Measurements from ENCODE around the gene TOM1L1.

The TOM1L1 gene

DNA sequence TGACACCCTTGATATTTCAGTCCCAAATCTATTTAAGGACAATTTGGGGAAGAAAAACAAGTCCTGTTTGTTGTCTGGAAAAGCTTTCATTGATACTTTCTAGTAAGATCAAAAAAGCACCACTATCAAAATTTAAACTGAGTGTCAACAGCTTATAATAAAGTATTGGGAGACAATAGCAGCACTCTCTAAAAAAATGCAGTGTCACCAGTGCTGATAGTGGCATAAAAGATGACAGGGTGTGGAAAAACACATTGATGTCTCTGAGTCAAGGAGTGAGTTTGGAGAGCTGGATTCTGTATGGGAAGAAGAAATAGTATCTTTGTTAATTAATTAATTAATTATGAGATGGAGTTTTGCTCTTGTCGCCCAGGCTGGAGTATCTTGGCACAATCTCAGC lies 8.3 kb upstream of the TOM1L1 start:
- H3K27me3 ChIP-seq (ENCODE audit: control insufficient read depth, insufficient read depth, low read length) = no peaks in the 10 kb centered on the region
- H3K4me1 ChIP-seq (ENCODE audit: control insufficient read depth, insufficient read depth, low read length) = peaks cover 2% of the 10 kb centered on the region; the same call in 1 of the 2 replicates
- no peak for DNase-seq (ENCODE audit: low read depth, low spot score)
- H3K27ac ChIP-seq (ENCODE audit: low read length) = no peak overlapping the region
- no peaks in the 10 kb centered on the region for H3K36me3 ChIP-seq (ENCODE audit: control insufficient read depth, insufficient read depth, low read length)
- H3K9me3 ChIP-seq (ENCODE audit: control insufficient read depth, insufficient read depth, low read length) = no peaks in the 10 kb centered on the region
- no CpG with 5 or more reads among the region's 1 CpG for WGBS (ENCODE audit: insufficient coverage, insufficient read length)
- H3K4me3 ChIP-seq (ENCODE audit: low read length) = no peak overlapping the region

DNA sequence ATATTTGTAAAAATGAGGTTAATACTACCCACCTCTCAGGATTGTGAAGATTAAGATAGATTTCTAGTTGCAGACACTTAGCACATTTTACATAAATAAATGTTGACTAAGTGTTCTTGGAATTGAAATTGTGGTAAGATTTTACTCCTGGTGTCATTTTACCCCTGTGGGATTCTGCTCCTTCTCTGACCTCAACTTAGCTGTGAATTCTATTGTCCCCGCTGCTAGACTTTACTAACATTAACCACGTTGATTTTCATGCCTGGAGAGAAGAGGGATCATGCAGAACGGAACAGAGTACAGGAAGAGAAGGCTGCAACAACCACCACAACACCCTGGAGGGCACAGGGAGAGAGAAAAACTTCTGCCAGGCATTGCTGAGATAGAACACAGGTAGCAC lies 2.1 kb upstream of the TOM1L1 start:
- Histone ChIP-seq H3K9me3 (ENCODE audit: control insufficient read depth, insufficient read depth, low read length) (no peaks in the 10 kb centered on the region), H3K4me3 (ENCODE audit: low read length) (no peak overlapping the region), H3K27ac (ENCODE audit: low read length) (no peak overlapping the region), H3K27me3 (ENCODE audit: control insufficient read depth, insufficient read depth, low read length) (no peaks in the 10 kb centered on the region), H3K4me1 (ENCODE audit: control insufficient read depth, insufficient read depth, low read length) (no peaks in the 10 kb centered on the region; the same call in 1 of the 2 replicates), H3K36me3 (ENCODE audit: control insufficient read depth, insufficient read depth, low read length) (0 out of 2 replicates have a peak, but pooled peaks cover 2% of the 10 kb centered on the region)
- no CpG with 5 or more reads among the region's 3 CpGs for WGBS (ENCODE audit: insufficient coverage, insufficient read length)
- no peak for DNase-seq (ENCODE audit: low read depth, low spot score)

DNA sequence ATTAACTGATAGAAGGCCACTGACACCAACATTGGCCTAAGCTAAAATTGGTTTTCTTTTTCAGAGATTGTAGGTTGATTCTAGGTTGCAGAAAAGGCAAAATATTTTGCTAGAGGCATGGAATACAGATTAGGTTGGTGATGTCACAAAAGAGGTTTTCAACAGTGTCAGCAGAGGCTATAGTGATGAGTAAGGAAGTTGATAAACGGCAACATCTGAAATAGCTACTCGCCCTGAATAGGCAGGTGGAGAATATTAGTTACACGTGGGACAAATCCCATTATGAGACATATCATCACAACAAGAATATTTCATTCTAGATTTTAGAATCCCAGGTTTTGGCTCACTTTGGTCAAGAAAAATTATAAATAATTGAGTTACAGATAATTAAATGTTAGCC lies 1.5 kb upstream of the TOM1L1 start:
- H3K27ac ChIP-seq (ENCODE audit: low read length) = no peak overlapping the region
- no peaks in the 10 kb centered on the region for H3K9me3 ChIP-seq (ENCODE audit: control insufficient read depth, insufficient read depth, low read length)
- no peaks in the 10 kb centered on the region for H3K27me3 ChIP-seq (ENCODE audit: control insufficient read depth, insufficient read depth, low read length)
- no peak overlapping the region for H3K4me3 ChIP-seq (ENCODE audit: low read length)
- no CpG with 5 or more reads among the region's 3 CpGs for WGBS (ENCODE audit: insufficient coverage, insufficient read length)
- no peaks in the 10 kb centered on the region; the same call in 1 of the 2 replicates for H3K4me1 ChIP-seq (ENCODE audit: control insufficient read depth, insufficient read depth, low read length)
- 0 out of 2 replicates have a peak, but pooled peaks cover 2% of the 10 kb centered on the region for H3K36me3 ChIP-seq (ENCODE audit: control insufficient read depth, insufficient read depth, low read length)
- no peak for DNase-seq (ENCODE audit: low read depth, low spot score)

DNA sequence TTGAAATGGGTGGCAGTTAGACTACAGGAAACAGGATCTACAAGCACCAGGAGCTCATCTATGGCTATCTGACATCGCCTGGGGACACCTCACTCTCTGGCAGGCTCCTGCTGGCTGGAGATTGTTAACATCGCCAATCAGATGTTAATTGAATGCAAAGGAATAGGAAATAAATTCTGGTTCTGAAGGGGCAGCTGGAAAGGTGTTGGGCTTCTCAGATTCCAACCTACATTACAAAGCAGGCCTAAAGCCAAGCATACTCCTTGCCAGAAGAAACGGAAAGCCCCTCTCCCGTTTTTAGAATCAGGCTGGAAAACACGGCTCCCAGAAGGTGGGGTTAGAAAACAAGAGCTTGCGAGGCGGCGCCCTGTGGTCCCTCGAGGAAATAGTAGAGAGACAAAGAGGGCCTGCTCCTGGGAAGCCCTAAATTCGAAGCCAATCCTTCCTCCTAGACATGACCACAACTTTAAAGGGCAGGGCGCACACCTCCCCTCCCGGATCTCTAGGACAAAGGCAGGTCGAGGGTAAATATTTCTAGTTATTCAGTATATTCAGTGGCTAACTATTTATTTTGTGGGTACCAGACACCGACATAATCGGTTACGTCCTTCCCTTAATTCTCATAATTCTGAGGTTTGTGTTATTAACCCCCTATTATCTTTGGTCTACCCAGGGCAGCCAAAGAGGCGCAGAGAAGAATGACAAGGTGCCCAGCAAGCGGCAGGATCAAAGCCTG lies 763 bp upstream of the TOM1L1 start:
- Histone ChIP-seq H3K36me3 (ENCODE audit: control insufficient read depth, insufficient read depth, low read length) (0 out of 2 replicates have a peak, but pooled peaks cover 2% of the 10 kb centered on the region), H3K4me3 (ENCODE audit: low read length) (peak overlapping the region; percentile 47; the same call in 1 of the 2 replicates), H3K4me1 (ENCODE audit: control insufficient read depth, insufficient read depth, low read length) (no peaks in the 10 kb centered on the region; the same call in 1 of the 2 replicates), H3K27me3 (ENCODE audit: control insufficient read depth, insufficient read depth, low read length) (no peaks in the 10 kb centered on the region), H3K27ac (ENCODE audit: low read length) (no peak overlapping the region), H3K9me3 (ENCODE audit: control insufficient read depth, insufficient read depth, low read length) (no peaks in the 10 kb centered on the region)
- no CpG with 5 or more reads among the region's 18 CpGs for WGBS (ENCODE audit: insufficient coverage, insufficient read length)
- DNase-seq (ENCODE audit: low read depth, low spot score) = no peak

DNA sequence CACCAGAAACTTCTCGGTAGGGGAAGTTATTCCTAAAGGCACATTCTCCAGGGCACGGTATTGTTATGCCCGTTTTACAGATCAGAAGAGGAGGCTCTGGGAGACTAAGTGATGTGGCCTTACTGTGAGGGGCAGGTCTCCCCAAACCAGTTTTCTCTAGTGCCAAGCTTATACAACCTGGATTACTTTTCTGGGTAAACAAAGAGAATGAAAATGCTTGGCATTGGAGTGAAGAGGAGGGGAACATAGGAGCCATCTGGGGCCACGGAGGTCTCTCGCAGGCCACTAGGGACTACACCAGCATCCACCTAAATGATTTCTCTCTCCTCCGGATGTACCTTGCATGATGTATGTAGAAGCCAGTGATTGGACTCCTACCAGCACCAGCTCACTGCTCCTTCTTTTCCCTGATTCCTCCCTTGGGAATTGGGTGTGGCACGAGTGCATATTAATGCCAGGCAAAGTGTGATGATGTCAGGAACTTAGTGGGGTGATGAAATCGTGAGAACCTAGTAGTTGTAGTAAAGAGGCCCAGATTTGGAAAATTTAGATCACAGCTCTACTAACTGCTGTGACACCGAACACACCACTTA lies 674 bp downstream of the TOM1L1 start:
- Histone ChIP-seq H3K9me3 (ENCODE audit: control insufficient read depth, insufficient read depth, low read length) (no peaks in the 10 kb centered on the region), H3K36me3 (ENCODE audit: control insufficient read depth, insufficient read depth, low read length) (0 out of 2 replicates have a peak, but pooled peaks cover 2% of the 10 kb centered on the region), H3K27me3 (ENCODE audit: control insufficient read depth, insufficient read depth, low read length) (no peaks in the 10 kb centered on the region), H3K27ac (ENCODE audit: low read length) (no peak overlapping the region), H3K4me3 (ENCODE audit: low read length) (peak overlapping the region; percentile 47; the same call in 1 of the 2 replicates), H3K4me1 (ENCODE audit: control insufficient read depth, insufficient read depth, low read length) (no peaks in the 10 kb centered on the region; the same call in 1 of the 2 replicates)
- DNase-seq (ENCODE audit: low read depth, low spot score) = no peak
- no CpG with 5 or more reads among the region's 9 CpGs for WGBS (ENCODE audit: insufficient coverage, insufficient read length)

DNA sequence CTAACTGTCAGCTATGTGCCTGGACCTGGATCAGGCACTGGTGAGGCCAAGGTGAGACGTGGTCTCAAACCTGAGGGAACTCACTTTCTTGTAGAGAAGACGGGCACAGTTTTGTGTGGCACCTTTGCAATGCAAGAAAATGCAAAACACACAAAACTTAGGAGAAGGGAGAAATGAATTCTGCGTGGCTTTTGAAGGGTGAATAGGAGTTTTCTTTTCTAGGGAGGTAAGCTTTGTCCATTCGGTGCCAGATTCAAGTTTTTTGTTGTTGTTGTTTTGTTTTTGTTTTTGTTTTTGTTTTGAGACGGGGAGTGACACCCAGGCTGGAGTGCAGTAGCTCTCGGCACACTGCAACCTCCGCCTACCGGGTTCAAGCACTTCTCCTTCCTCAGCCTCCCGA lies 1.4 kb downstream of the TOM1L1 start:
- H3K9me3 ChIP-seq (ENCODE audit: control insufficient read depth, insufficient read depth, low read length) = no peaks in the 10 kb centered on the region
- WGBS (ENCODE audit: insufficient coverage, insufficient read length) = no CpG with 5 or more reads among the region's 9 CpGs
- H3K4me3 ChIP-seq (ENCODE audit: low read length) = no peak overlapping the region
- H3K36me3 ChIP-seq (ENCODE audit: control insufficient read depth, insufficient read depth, low read length) = 0 out of 2 replicates have a peak, but pooled peaks cover 2% of the 10 kb centered on the region
- no peaks in the 10 kb centered on the region for H3K27me3 ChIP-seq (ENCODE audit: control insufficient read depth, insufficient read depth, low read length)
- H3K27ac ChIP-seq (ENCODE audit: low read length) = no peak overlapping the region
- H3K4me1 ChIP-seq (ENCODE audit: control insufficient read depth, insufficient read depth, low read length) = no peaks in the 10 kb centered on the region; the same call in 1 of the 2 replicates
- no peak for DNase-seq (ENCODE audit: low read depth, low spot score)

DNA sequence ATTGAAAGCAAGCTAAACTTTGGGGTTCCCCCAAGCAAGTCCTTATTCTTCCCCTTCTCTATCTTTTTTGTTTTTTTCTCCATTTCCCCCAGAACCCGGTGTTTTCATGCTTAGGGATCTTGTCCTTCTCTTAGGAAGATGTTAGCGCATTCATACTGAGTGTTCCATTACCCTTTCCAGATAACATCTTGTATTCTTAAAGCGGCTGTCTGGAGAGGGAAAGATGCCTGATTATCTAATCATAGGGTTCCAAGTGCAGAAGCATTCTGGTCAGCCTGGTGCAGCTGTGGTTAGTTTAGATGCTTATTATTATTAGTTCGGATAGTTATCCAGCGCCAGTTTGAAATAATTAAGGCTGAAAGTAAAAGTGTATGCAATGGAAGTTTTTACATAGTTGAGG lies 2.0 kb downstream of the TOM1L1 start:
- Histone ChIP-seq H3K36me3 (ENCODE audit: control insufficient read depth, insufficient read depth, low read length) (peaks cover 2% of the 10 kb centered on the region; the same call in 1 of the 2 replicates), H3K4me3 (ENCODE audit: low read length) (no peak overlapping the region), H3K9me3 (ENCODE audit: control insufficient read depth, insufficient read depth, low read length) (no peaks in the 10 kb centered on the region), H3K27me3 (ENCODE audit: control insufficient read depth, insufficient read depth, low read length) (no peaks in the 10 kb centered on the region), H3K27ac (ENCODE audit: low read length) (no peak overlapping the region), H3K4me1 (ENCODE audit: control insufficient read depth, insufficient read depth, low read length) (no peaks in the 10 kb centered on the region; the same call in 1 of the 2 replicates)
- no CpG with 5 or more reads among the region's 5 CpGs for WGBS (ENCODE audit: insufficient coverage, insufficient read length)
- no peak for DNase-seq (ENCODE audit: low read depth, low spot score)

DNA sequence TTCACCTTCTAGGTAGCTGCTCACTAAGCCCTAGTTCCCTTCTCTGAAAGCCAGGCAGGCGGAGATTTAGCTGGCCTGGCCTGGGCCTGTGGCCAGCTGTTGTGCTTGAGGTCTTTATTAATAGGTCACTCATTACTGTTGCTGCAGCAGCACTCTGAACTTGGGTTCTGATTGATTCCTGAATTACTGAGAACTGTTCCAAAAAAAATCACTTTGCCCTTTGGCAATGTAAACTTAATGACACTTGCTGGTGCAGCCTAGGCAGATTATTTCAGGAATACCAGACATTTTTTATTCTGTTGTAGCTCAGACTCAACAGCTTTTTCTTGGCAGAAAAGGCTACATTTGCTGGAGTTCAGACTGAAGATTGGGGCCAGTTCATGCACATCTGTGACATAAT lies 2.7 kb downstream of the TOM1L1 start:
- Histone ChIP-seq H3K36me3 (ENCODE audit: control insufficient read depth, insufficient read depth, low read length) (peaks cover 6% of the 10 kb centered on the region; the same call in 1 of the 2 replicates), H3K4me1 (ENCODE audit: control insufficient read depth, insufficient read depth, low read length) (peaks cover 2% of the 10 kb centered on the region; the same call in 1 of the 2 replicates), H3K27me3 (ENCODE audit: control insufficient read depth, insufficient read depth, low read length) (no peaks in the 10 kb centered on the region), H3K4me3 (ENCODE audit: low read length) (no peak overlapping the region), H3K9me3 (ENCODE audit: control insufficient read depth, insufficient read depth, low read length) (no peaks in the 10 kb centered on the region), H3K27ac (ENCODE audit: low read length) (no peak overlapping the region)
- no peak for DNase-seq (ENCODE audit: low read depth, low spot score)
- WGBS (ENCODE audit: insufficient coverage, insufficient read length) = no CpG with 5 or more reads among the region's 1 CpG

DNA sequence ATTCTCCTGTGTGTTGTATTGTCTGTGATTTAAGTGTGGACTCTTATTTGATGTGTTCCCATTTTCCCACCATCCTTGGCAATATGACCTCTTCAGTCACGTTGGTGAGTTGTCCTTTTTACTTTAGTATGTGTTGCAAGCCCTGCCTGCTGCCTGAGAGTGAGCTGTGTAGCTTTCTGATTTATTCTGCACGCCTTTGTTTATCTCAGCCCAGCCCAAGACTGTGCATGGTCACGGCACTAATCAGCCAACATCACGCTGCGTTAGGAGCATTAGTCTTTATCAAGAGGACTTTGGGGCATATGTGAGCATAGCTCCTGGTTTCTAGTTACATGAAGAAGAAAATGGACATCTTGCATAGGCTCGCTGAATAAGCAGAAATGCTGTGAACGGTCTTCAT lies 6.0 kb downstream of the TOM1L1 start:
- Histone ChIP-seq H3K4me3 (ENCODE audit: low read length) (no peak overlapping the region), H3K36me3 (ENCODE audit: control insufficient read depth, insufficient read depth, low read length) (peaks cover 8% of the 10 kb centered on the region; the same call in 1 of the 2 replicates), H3K9me3 (ENCODE audit: control insufficient read depth, insufficient read depth, low read length) (no peaks in the 10 kb centered on the region), H3K27ac (ENCODE audit: low read length) (no peak overlapping the region), H3K4me1 (ENCODE audit: control insufficient read depth, insufficient read depth, low read length) (peaks cover 2% of the 10 kb centered on the region; the same call in 1 of the 2 replicates), H3K27me3 (ENCODE audit: control insufficient read depth, insufficient read depth, low read length) (no peaks in the 10 kb centered on the region)
- no CpG with 5 or more reads among the region's 7 CpGs for WGBS (ENCODE audit: insufficient coverage, insufficient read length)
- DNase-seq (ENCODE audit: low read depth, low spot score) = no peak

DNA sequence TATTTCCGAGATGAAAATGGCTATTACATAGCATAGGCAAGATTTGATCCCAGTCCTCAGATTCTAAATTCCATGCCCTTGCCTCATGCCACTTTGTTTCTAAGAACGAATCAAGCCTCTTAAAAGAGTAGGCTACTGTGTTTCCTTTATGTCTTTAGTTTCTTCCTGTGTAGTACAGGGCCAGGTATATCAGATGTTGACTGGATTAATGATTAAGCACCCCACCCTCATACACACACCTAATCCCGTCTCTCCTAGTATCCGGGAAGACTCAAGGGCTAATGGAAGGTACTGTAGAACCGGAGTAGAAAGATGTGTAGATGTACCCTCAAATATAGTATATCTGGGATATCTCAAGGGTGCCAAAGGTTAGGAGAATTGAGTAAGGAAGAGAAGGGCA lies 6.7 kb downstream of the TOM1L1 start:
- Histone ChIP-seq H3K4me1 (ENCODE audit: control insufficient read depth, insufficient read depth, low read length) (peaks cover 2% of the 10 kb centered on the region; the same call in 1 of the 2 replicates), H3K4me3 (ENCODE audit: low read length) (no peak overlapping the region), H3K9me3 (ENCODE audit: control insufficient read depth, insufficient read depth, low read length) (no peaks in the 10 kb centered on the region), H3K27ac (ENCODE audit: low read length) (no peak overlapping the region), H3K36me3 (ENCODE audit: control insufficient read depth, insufficient read depth, low read length) (peaks cover 8% of the 10 kb centered on the region; the same call in 1 of the 2 replicates), H3K27me3 (ENCODE audit: control insufficient read depth, insufficient read depth, low read length) (no peaks in the 10 kb centered on the region)
- WGBS (ENCODE audit: insufficient coverage, insufficient read length) = no CpG with 5 or more reads among the region's 5 CpGs
- DNase-seq (ENCODE audit: low read depth, low spot score) = no peak

Data from iPS DF 6.9 (cell line).